ENCODE results near the gene PDLIM5.

The PDLIM5 gene

DNA sequence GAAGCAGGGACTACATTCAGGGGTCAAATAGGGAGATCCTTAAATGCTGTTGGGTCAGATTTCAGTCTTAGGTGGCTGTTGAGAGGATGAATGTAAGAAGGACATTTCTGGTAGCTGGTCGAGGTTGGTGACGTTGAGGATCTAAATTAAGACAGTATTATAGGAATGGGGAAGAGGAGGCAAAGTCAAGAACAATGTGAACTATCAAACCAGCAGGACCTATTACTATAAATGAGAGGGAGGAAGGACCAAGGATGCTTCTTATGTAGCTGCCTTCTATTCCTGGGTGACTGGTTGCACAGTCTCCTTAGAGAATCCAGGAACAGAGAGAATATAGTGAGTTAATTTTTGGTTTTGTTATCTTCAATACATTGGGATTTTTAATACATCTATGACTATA, 187.6 kb downstream of the PDLIM5 start:
- POLR2A ChIA-PET: no interaction called here
- no peak overlapping the region for H3K4me3 ChIP-seq (ENCODE audit: low read depth, low read length)
- CTCF ChIA-PET: no interaction called here
- DNase-seq (ENCODE audit: low read depth, low spot score): no peak
- TF ChIP-seq, protein P1, sequence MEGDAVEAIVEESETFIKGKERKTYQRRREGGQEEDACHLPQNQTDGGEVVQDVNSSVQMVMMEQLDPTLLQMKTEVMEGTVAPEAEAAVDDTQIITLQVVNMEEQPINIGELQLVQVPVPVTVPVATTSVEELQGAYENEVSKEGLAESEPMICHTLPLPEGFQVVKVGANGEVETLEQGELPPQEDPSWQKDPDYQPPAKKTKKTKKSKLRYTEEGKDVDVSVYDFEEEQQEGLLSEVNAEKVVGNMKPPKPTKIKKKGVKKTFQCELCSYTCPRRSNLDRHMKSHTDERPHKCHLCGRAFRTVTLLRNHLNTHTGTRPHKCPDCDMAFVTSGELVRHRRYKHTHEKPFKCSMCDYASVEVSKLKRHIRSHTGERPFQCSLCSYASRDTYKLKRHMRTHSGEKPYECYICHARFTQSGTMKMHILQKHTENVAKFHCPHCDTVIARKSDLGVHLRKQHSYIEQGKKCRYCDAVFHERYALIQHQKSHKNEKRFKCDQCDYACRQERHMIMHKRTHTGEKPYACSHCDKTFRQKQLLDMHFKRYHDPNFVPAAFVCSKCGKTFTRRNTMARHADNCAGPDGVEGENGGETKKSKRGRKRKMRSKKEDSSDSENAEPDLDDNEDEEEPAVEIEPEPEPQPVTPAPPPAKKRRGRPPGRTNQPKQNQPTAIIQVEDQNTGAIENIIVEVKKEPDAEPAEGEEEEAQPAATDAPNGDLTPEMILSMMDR (IDR thresholded peaks at IDR 0.05; ENCODE audit: insufficient read depth, low read length, missing control alignments): no peak

DNA sequence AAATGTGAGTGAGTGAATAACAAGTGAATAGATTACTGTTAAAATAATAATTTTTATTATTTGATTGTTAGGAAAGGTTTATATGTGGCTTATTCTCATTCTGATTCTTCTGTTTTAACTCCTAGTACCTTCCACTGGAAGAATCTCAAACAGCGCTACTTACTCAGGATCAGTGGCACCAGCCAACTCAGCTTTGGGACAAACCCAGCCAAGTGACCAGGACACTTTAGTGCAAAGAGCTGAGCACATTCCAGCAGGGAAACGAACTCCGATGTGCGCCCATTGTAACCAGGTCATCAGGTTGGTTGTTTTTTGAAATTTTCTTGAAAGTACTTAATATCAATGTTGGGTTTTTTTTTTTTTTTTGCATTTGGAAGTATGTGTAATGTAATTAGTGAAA, 188.4 kb downstream of the PDLIM5 start:
- ChIA-PET CTCF (no interaction called here), POLR2A (no interaction called here)
- no peak overlapping the region for H3K4me3 ChIP-seq (ENCODE audit: low read depth, low read length)
- TF ChIP-seq, protein P1 (IDR thresholded peaks at IDR 0.05; ENCODE audit: insufficient read depth, low read length, missing control alignments): no peak
- DNase-seq (ENCODE audit: low read depth, low spot score): no peak

DNA sequence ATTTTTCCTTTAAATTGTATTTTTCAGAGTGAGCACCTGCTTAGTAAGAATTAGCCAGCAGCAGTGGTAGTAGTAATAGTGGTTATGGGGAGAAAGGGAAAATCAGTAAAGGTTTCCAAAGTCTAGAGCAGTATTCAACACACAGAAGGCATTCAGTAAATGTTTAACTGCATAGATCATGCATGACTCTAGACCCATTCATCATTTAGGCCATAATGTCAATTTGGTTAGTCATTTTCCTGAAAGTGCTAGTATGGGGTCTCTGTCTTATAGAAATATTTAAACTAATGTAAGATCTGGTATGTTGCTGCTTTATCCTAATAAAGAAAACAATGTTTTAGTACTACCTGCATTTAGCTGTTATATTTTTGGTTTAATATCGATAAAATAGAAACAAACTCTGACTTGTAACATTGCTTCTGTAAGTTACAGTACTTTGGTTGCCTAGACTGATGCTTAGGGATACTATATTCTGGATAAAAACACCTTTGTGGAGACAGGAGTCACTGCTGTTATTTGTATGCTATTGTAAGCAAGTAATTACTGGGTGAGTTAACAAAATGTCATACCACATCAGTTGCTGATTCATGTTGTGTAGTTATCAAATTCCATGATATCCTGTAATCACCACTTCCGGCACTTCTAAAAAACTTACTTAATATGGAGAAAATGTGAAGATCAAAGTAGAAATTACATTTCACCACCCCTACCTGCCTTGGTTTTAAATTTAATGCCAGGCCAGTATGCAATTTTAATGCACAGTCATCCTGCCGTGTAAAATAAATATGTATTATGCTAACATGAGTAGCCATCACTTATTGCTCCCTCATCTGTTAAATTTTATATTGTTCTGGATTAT, 190.2 kb downstream of the PDLIM5 start:
- no peak overlapping the region for H3K4me3 ChIP-seq (ENCODE audit: low read depth, low read length)
- TF ChIP-seq, protein P1 (IDR thresholded peaks at IDR 0.05; ENCODE audit: insufficient read depth, low read length, missing control alignments): no peak
- POLR2A ChIA-PET: no interaction called here
- CTCF ChIA-PET: interaction anchor here (0.7 to 1.5 kb wide), 4 partner anchors 9 to 34 kb away, joined by 3 to 4 read pairs (median 3); no protein-coding TSS in a partner anchor
- no peak for DNase-seq (ENCODE audit: low read depth, low spot score)

DNA sequence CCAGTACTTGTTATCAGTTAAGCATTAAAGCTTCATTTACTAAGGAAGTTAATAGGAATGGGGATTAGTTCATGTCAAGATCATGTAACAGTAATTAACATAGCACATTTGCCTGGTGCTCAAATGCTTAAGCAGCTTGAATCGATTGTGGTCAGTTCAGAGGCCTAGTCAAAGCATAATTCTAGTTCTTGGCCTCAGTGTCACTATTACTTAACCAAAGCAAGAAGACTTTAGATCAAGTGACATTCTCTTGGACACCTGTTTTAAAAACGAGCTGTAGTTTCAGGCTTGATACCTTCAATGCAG, 190.8 kb downstream of the PDLIM5 start:
- no peak for DNase-seq (ENCODE audit: low read depth, low spot score)
- CTCF ChIA-PET: interaction anchor here (0.8 to 1.5 kb wide), 3 partner anchors 9 to 13 kb away, joined by 3 to 4 read pairs (median 3); no protein-coding TSS in a partner anchor
- POLR2A ChIA-PET: no interaction called here
- TF ChIP-seq, protein P1 (IDR thresholded peaks at IDR 0.05; ENCODE audit: insufficient read depth, low read length, missing control alignments): no peak
- no peak overlapping the region for H3K4me3 ChIP-seq (ENCODE audit: low read depth, low read length)

DNA sequence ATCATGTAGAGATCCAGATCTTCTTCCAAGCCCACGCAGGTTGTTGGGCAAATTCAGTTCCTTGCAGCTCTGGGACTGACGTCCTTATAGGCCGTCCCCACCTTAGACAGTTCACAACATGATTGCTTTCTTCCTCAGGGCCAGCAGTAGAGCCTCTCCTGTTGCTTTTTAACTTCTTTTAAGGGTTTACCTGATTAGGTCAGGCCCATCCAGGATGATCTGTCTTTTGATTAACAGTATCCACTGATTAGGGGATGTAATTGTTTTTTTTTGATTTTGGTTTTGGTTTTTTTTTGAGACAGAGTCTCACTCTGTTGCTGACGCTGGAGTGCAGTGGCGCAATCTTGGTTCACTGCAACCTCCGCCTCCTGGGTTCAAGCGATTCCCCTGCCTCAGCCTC, 197.0 kb downstream of the PDLIM5 start:
- no peak for DNase-seq (ENCODE audit: low read depth, low spot score)
- TF ChIP-seq, protein P1 (IDR thresholded peaks at IDR 0.05; ENCODE audit: insufficient read depth, low read length, missing control alignments): no peak
- POLR2A ChIA-PET: no interaction called here
- no peak overlapping the region for H3K4me3 ChIP-seq (ENCODE audit: low read depth, low read length)
- CTCF ChIA-PET: interaction anchor here (1.4 kb wide), 1 partner anchor 478 kb away, joined by 3 read pairs; no protein-coding TSS in a partner anchor

- TF ChIP-seq, protein P1 (IDR thresholded peaks at IDR 0.05; ENCODE audit: insufficient read depth, low read length, missing control alignments): no peak
- H3K4me3 ChIP-seq (ENCODE audit: low read depth, low read length): no peak overlapping the region
- ChIA-PET CTCF (interaction anchor here (1.0 kb wide), 1 partner anchor 118 kb away, joined by 3 read pairs; no protein-coding TSS in a partner anchor), POLR2A (no interaction called here)
- DNase-seq (ENCODE audit: low read depth, low spot score): no peak
Observed at GRCh38 chr4:94649381-94650133, 197.8 kb downstream of the PDLIM5 start.
